CD4-positive, alpha-beta T cell treated with Interleukin-6 at 100 ng/mL for 8 hours (primary cell): ENCODE measurements around the gene PSAP.

ENCODE experiments used
- DNase-seq: peaks from one replicate; pipeline ENCODE4 v3.0.0-alpha.2; 2020; ENCODE audit warnings: mixed read lengths, low spot score

Gene PSAP

GRCh38 chr10:71844695-71845094, 6.4 kb downstream of the PSAP start:
- DNase-seq, result no peak

GRCh38 chr10:71844084-71844483, 7.0 kb downstream of the PSAP start:
- no peak for DNase-seq

- DNase-seq, result no peak
These were observed 8.0 kb downstream of the PSAP start for GRCh38 chr10:71842856-71843686.

- no peak for DNase-seq
These were observed 8.6 kb downstream of the PSAP start for GRCh38 chr10:71842422-71842821.

DNA sequence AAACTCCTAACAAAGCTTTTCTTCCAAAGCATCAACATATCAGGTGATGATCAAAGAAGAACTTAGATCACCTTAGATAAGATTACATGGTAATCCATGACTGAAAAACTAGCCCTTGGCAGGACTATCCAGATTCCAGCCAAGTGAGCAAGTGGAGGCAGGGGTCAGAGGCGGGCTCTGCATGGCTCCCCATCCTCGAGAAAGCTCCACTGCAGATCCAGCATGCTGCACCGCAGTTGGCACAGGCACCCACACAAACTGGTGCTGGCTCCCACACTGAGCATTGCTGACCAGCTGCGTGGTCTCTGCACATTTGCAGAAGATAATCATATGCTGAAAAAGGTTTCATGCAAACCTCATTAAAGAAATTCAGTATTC, 10.1 kb downstream of the PSAP start:
- DNase-seq, result no peak

GRCh38 chr10:71840177-71840957, 10.7 kb downstream of the PSAP start:
- DNase-seq, result no peak

- DNase-seq, result no peak
These were observed 12.5 kb downstream of the PSAP start for GRCh38 chr10:71838264-71839211.

DNA sequence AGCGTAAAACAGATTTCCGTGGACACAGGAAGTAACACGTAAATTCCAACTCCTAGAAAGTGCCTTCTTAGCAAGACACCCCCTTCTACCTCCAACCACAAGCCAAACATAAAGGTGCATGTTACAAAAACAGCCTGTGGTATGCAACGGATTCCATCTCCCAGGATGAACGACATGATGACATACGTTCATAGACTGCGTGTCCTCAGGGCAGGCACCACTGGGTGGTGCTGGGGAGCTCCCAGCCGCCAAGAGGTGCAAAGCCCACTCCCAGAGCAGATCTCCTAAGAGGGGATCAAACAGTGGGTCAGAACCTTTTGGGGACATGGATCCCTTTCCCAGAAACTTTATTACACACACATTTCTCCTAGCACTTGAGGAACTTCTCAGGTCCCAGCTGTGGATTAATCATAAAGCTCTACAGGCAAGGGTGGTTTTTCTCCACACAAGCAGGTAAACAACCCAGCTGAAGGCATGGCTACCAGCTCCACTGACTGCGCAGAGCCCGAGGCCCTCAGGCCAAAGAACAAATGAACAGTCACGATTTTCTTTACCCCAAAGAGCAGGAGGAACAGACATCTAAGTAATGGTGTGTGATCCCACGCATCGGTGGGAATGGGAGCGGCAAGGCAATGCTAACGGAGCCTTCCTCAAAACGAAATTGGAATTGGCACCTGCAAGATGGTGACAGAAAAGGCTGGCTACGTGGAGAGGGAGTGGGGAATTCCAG, 13.8 kb downstream of the PSAP start:
- DNase-seq, result no peak

DNA sequence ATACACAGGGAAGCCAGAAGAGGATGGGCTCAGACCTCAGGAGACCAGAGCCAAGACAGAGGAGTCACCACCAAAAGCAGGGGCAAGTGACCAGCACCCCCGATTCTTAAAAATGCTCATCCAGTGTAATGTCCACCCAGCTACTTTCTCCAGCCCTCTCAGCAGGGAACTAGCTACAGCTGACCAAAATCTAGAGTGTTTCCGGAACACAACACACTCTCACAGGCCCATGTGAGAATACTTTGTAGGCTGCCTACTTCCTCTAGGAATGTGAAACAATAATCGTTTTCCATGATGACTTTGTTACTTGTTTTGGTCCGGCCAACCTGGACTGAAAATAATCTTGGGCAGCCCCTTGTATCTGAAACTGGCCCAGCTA, 14.5 kb downstream of the PSAP start:
- no peak for DNase-seq

- no peak for DNase-seq
These were observed 15.1 kb downstream of the PSAP start for GRCh38 chr10:71835671-71836595.

DNA sequence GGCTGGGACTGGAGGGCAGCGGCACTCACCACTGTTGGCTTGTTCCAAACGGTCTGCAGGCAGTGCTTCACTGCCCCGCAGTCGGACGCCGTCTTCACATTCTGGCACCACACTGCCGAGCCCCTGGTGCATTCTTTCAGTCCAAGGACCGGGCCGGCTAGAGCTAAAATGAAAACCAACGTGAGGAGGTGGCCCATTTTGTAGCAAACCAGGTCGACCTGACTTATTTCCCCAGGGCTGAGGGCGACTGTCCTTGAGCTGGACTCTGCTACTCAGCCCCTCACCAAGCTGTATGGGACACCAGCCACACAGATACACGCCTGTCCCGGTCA, 16.7 kb downstream of the PSAP start:
- DNase-seq, result no peak

DNA sequence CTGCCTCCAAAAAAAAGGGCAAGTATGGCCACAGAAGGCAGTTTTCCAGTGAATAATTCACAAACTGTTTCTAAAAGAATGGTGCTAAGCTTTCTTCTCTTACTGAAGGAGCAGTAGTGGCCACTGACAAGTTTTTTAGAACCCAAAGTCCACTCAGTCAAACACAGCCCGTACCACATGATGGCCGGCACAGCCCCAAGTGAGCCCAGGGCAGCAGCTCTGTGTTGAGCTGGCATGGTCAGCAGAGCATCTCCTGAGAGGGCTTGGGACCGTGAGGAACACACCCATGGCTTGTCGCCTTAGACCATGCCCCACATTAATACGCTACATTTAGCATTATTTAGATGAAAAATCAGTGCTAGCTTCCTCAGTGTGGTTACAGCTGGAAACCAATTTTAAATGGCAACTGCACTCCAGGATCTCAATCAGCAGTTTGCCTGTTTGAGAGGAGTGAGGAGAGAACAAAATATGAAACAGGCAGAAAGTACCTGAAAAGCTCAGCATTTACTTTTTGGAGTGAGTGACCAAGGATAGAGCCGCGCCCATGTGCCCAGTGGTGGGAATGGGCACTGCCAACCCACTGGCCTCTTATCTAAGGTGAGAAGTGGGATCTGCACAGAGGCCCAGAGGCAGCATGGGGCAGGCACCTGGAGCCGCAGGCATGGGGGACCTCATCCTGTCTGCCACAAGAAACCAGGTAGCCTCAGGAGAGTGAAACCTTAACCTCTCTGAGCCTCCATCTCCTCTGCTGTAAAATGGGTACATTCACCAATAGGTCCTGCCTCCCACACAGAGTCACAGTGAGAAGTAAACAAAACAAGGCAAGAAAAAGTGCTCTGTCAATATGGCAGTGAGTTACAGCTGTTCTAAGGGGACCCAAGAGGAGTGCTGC, 17.4 kb downstream of the PSAP start:
- DNase-seq, result no peak

DNA sequence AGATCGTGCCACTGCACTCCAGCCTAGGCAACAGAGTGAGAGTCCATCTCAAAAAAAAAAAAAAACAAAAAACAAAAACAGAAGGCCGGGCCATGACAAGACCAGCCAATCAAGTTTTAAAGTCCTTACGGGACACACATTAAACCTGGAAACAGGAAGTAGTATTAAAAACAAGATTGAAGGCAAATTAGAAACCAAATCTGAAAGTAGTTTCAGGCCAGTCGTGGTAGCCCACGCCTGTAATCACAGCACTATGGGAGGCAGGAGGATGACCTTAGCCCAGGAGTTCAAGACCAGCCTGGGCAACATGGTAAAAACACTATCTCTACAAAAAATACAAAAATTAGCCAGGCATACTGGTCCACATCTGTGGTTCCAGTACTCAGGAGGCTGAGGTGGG, 18.1 kb downstream of the PSAP start:
- no peak for DNase-seq

- DNase-seq, result no peak
These were observed 19.2 kb downstream of the PSAP start for GRCh38 chr10:71831646-71832552.

- no peak for DNase-seq
These were observed 20.3 kb downstream of the PSAP start for GRCh38 chr10:71830726-71831125.

- DNase-seq, result no peak
These were observed 21.2 kb downstream of the PSAP start for GRCh38 chr10:71829896-71830295.

GRCh38 chr10:71829171-71829570, 21.9 kb downstream of the PSAP start:
- no peak for DNase-seq

- no peak for DNase-seq
These were observed 22.3 kb downstream of the PSAP start for GRCh38 chr10:71828702-71829101.

- DNase-seq, result no peak
These were observed 23.2 kb downstream of the PSAP start for GRCh38 chr10:71827852-71828251.
